Esophagus squamous epithelium (tissue), 4 donors: ENCODE data around the gene NPHP4.

ENCODE experiments used
- CTCF ChIP-seq, 6 experiments: fragments of 450-650 bp in 4 of 6; fragments of 200-600 bp in 2 of 6; sonication (generic) in 2 of 6; IDR thresholded peaks; one replicate each; pipeline ENCODE4 v1.5.1; 2016 to 2019; ENCODE audit warnings: antibody characterized with exemption in 6 of 6, mild to moderate bottlenecking in 4 of 6, moderate library complexity in 4 of 6
- POLR2A ChIP-seq, 4 donors: fragments of 450-650 bp; IDR thresholded peaks; one replicate each; pipeline ENCODE4 v1.6.1; 2017; ENCODE audit warnings: antibody characterized with exemption in 4 of 4, mild to moderate bottlenecking in 4 of 4, moderate library complexity in 3 of 4

- TF ChIP-seq CTCF (IDR thresholded peaks at IDR 0.05) (no peak), POLR2A (IDR thresholded peaks at IDR 0.05) (no peak)
These were observed 72.0 kb downstream of the NPHP4 start for GRCh38 chr1:5920201-5920600.
